ENCODE measurements around the gene P2RY13.

GRCh38 chr3:151309566-151309965 is 19.8 kb downstream of the P2RY13 start:
- TF ChIP-seq, protein P1, sequence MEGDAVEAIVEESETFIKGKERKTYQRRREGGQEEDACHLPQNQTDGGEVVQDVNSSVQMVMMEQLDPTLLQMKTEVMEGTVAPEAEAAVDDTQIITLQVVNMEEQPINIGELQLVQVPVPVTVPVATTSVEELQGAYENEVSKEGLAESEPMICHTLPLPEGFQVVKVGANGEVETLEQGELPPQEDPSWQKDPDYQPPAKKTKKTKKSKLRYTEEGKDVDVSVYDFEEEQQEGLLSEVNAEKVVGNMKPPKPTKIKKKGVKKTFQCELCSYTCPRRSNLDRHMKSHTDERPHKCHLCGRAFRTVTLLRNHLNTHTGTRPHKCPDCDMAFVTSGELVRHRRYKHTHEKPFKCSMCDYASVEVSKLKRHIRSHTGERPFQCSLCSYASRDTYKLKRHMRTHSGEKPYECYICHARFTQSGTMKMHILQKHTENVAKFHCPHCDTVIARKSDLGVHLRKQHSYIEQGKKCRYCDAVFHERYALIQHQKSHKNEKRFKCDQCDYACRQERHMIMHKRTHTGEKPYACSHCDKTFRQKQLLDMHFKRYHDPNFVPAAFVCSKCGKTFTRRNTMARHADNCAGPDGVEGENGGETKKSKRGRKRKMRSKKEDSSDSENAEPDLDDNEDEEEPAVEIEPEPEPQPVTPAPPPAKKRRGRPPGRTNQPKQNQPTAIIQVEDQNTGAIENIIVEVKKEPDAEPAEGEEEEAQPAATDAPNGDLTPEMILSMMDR (IDR thresholded peaks at IDR 0.05; ENCODE audit: poor library complexity, severe bottlenecking), result no peak
- no peak for TF ChIP-seq RAD21 (conservative IDR thresholded peaks at IDR 0.05)
- no peak for TF ChIP-seq EZH2 (IDR thresholded peaks at IDR 0.05; ENCODE audit: borderline replicate concordance, insufficient read depth, low read length, poor library complexity, severe bottlenecking)
- TF ChIP-seq MXI1 (conservative IDR thresholded peaks at IDR 0.05; ENCODE audit: poor library complexity, severe bottlenecking), result no peak
- no peak for TF ChIP-seq POLR2AphosphoS5 (IDR thresholded peaks at IDR 0.05)
- no peak for TF ChIP-seq REST (IDR thresholded peaks at IDR 0.05; ENCODE audit: borderline replicate concordance)
- no peak for TF ChIP-seq EP300 (conservative IDR thresholded peaks at IDR 0.05; ENCODE audit: poor library complexity, severe bottlenecking)
